ENCODE measurements around the gene MTX2. TPM values are rescaled to one million over a fixed set of nuclear protein-coding genes. Genes with fewer than 3 reads are reported as not detected.

Gene MTX2
- total and polyA plus RNA-seq, 9 of the 15 experiments (the other 6 are each of a cell fraction or from before 2014, with no cell fraction given) = 38.1 to 170 (median 88.0) TPM

GRCh38 chr2:176269319-176270099 is at the start of gene MTX2 (continued):
- peak in 1 of 2 experiments; percentile 75; a peak in 3 of 4 replicates for TF ChIP-seq SIN3A (IDR thresholded peaks at IDR 0.05; ENCODE audit: borderline replicate concordance in 2 of 2, control insufficient read depth in 1 of 2, low read depth in 2 of 2, low read length in 2 of 2)
- no peak for TF ChIP-seq MYBL2 (IDR thresholded peaks at IDR 0.05; ENCODE audit: low read depth)
- no peak for TF ChIP-seq MYBL2 (CRISPR knock-in tag; IDR thresholded peaks at IDR 0.05; ENCODE audit: borderline replicate concordance)
- no peak for TF ChIP-seq KLF16 (IDR thresholded peaks at IDR 0.05)
- peak in 1 of 2 experiments; percentile 78; a peak in 2 of 4 replicates for TF ChIP-seq SRF (CRISPR knock-in tag; IDR thresholded peaks at IDR 0.05)
- TF ChIP-seq XRCC3 (IDR thresholded peaks at IDR 0.05) = no peak
- no peak for TF ChIP-seq ZZZ3 (IDR thresholded peaks at IDR 0.05)
- TF ChIP-seq HNRNPL (IDR thresholded peaks at IDR 0.05; ENCODE audit: low read depth, low read length) = 0 out of 2 replicates have a peak, but pooled peaks have one; percentile 26
- peak; percentile 98 for TF ChIP-seq PHF20 (IDR thresholded peaks at IDR 0.05; ENCODE audit: partially characterized antibody)
- no peak for TF ChIP-seq TBL1XR1 (IDR thresholded peaks at IDR 0.05; ENCODE audit: low read length in 2 of 2)
- TF ChIP-seq FOSL1 (tag; conservative IDR thresholded peaks at IDR 0.05) = no peak; the same call in 1 of the 2 replicates
- peak; percentile 69 for TF ChIP-seq NBN (IDR thresholded peaks at IDR 0.05; ENCODE audit: low read depth)
- TF ChIP-seq TSC22D4 (tag; IDR thresholded peaks at IDR 0.05) = no peak
- TF ChIP-seq ZNF232 (CRISPR knock-in tag; IDR thresholded peaks at IDR 0.05) = no peak
- TF ChIP-seq HDAC3 (IDR thresholded peaks at IDR 0.05; ENCODE audit: borderline replicate concordance, partially characterized antibody) = no peak
- no peak for TF ChIP-seq TCF7L2 (IDR thresholded peaks at IDR 0.05; ENCODE audit: low read depth, low read length)
- no peak for TF ChIP-seq ILK (tag; IDR thresholded peaks at IDR 0.05; ENCODE audit: borderline replicate concordance, low read depth)
- TF ChIP-seq, protein P1, sequence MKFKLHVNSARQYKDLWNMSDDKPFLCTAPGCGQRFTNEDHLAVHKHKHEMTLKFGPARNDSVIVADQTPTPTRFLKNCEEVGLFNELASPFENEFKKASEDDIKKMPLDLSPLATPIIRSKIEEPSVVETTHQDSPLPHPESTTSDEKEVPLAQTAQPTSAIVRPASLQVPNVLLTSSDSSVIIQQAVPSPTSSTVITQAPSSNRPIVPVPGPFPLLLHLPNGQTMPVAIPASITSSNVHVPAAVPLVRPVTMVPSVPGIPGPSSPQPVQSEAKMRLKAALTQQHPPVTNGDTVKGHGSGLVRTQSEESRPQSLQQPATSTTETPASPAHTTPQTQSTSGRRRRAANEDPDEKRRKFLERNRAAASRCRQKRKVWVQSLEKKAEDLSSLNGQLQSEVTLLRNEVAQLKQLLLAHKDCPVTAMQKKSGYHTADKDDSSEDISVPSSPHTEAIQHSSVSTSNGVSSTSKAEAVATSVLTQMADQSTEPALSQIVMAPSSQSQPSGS (CRISPR knock-in tag; IDR thresholded peaks at IDR 0.05) = no peak
- no peak for TF ChIP-seq NR0B1 (IDR thresholded peaks at IDR 0.05; ENCODE audit: partially characterized antibody)
- TF ChIP-seq GTF2F1 (IDR thresholded peaks at IDR 0.05; ENCODE audit: low read depth, low read length) = peak; percentile 33; the same call in 1 of the 2 replicates
- TF ChIP-seq XRCC4 (IDR thresholded peaks at IDR 0.05; ENCODE audit: extremely low read depth, insufficient read depth, insufficient read length) = no peak
- no peak for TF ChIP-seq KAT2B (IDR thresholded peaks at IDR 0.05; ENCODE audit: low read depth, low read length)
- peak; percentile 98 for TF ChIP-seq SMAD4 (CRISPR knock-in tag; conservative IDR thresholded peaks at IDR 0.05)
- TF ChIP-seq ZBTB1 (CRISPR knock-in tag; IDR thresholded peaks at IDR 0.05; ENCODE audit: borderline replicate concordance, low read depth) = peak; percentile 67; the same call in 1 of the 2 replicates

All from K562 (cell line).